ENCODE data around the gene INPP5B. TPM values are rescaled to one million over a fixed set of nuclear protein-coding genes. Genes with fewer than 3 reads are reported as not detected.
A peak's percentile ranks its signal among the peaks of the same experiment; 100 is the strongest.
"Not testable (repeated sequence)": the region's sequence is repeated elsewhere in the genome, so short reads cannot be mapped to it uniquely, and the experiment has no call there.

INPP5B gene
- total RNA-seq, 1 donor from 2014 or later: 20.6 TPM

- DNase-seq (ENCODE audit: low read depth in 2 of 2): no peak
Measured at GRCh38 chr1:37914719-37915475, 32.0 kb downstream of the INPP5B start.

GRCh38 chr1:37911478-37911877 is 35.4 kb downstream of the INPP5B start:
- DNase-seq (ENCODE audit: low read depth in 2 of 2): not testable (repeated sequence)

GRCh38 chr1:37910886-37911285 is 36.0 kb downstream of the INPP5B start:
- not testable (repeated sequence) for DNase-seq (ENCODE audit: low read depth in 2 of 2)

- DNase-seq (ENCODE audit: low read depth in 2 of 2): not testable (repeated sequence)
Measured at GRCh38 chr1:37908531-37908930, 38.3 kb downstream of the INPP5B start.

GRCh38 chr1:37907416-37908125 is 39.3 kb downstream of the INPP5B start:
- not testable (repeated sequence) for DNase-seq (ENCODE audit: low read depth in 2 of 2)

GRCh38 chr1:37906591-37906990 is 40.3 kb downstream of the INPP5B start:
- DNase-seq (ENCODE audit: low read depth in 2 of 2): not testable (repeated sequence)

GRCh38 chr1:37905727-37906126 is 41.1 kb downstream of the INPP5B start:
- no peak for DNase-seq (ENCODE audit: low read depth in 2 of 2)

GRCh38 chr1:37903921-37904320 is 42.9 kb downstream of the INPP5B start:
- DNase-seq (ENCODE audit: low read depth in 2 of 2): not testable (repeated sequence)

- no peak for DNase-seq (ENCODE audit: low read depth in 2 of 2)
Measured at GRCh38 chr1:37902983-37903382, 43.9 kb downstream of the INPP5B start.

- DNase-seq (ENCODE audit: low read depth in 2 of 2): no peak
Measured at GRCh38 chr1:37901893-37902225, 45.0 kb downstream of the INPP5B start.

- no peak for DNase-seq (ENCODE audit: low read depth in 2 of 2)
Measured at GRCh38 chr1:37901191-37901892, 45.5 kb downstream of the INPP5B start.

- not testable (repeated sequence) for DNase-seq (ENCODE audit: low read depth in 2 of 2)
Measured at GRCh38 chr1:37897563-37897962, 49.3 kb downstream of the INPP5B start.

- no peak for DNase-seq (ENCODE audit: low read depth in 2 of 2)
Measured at GRCh38 chr1:37893673-37894072, 53.2 kb downstream of the INPP5B start.

GRCh38 chr1:37892151-37893047 is 54.5 kb downstream of the INPP5B start:
- DNase-seq (ENCODE audit: low read depth in 2 of 2): no peak

- peak; percentile 63 to 74 for DNase-seq (ENCODE audit: low read depth in 2 of 2)
Measured at GRCh38 chr1:37890378-37891014, 56.4 kb downstream of the INPP5B start.

- DNase-seq (ENCODE audit: low read depth in 2 of 2): no peak
Measured at GRCh38 chr1:37888022-37888700, 58.7 kb downstream of the INPP5B start.

- no peak for DNase-seq (ENCODE audit: low read depth in 2 of 2)
Measured at GRCh38 chr1:37884145-37884544, 62.7 kb downstream of the INPP5B start.

GRCh38 chr1:37883671-37884070 is 63.2 kb downstream of the INPP5B start:
- DNase-seq (ENCODE audit: low read depth in 2 of 2): no peak

- DNase-seq (ENCODE audit: low read depth in 2 of 2): no peak
Measured at GRCh38 chr1:37879865-37880264, 67.0 kb downstream of the INPP5B start.

- DNase-seq (ENCODE audit: low read depth in 2 of 2): no peak
Measured at GRCh38 chr1:37878071-37878470, 68.8 kb downstream of the INPP5B start.

All from lung microvascular endothelial cell (primary cell).